Activated CD8-positive, alpha-beta memory T cell treated with anti-CD3 and anti-CD28 coated beads for 36 hours (primary cell): ENCODE data around the gene UBE2Q2. TPM values are rescaled to one million over a fixed set of nuclear protein-coding genes. Genes with fewer than 3 reads are reported as not detected.
"Not testable (repeated sequence)": the region's sequence is repeated elsewhere in the genome, so short reads cannot be mapped to it uniquely, and the experiment has no call there.

Source experiments
- CTCF ChIA-PET: fragments of 350-600 bp; sonication (Branson Sonifier 250); formaldehyde crosslinking; loops from one replicate; lab custom pipeline; 2021; ENCODE audit warnings: antibody characterized with exemption; lab: Charles Lee
- POLR2A ChIA-PET: fragments of 350-600 bp; sonication (Branson Sonifier 250); formaldehyde crosslinking; loops from one replicate; lab custom pipeline; 2021; ENCODE audit warnings: antibody characterized with exemption; lab: Charles Lee
- total RNA-seq, 2 experiments: library from RNA; stranded (reverse); gene quantifications; one replicate each; pipeline ENCODE4 v1.2.3, GENCODE V29; 2021

UBE2Q2 gene
- total RNA-seq, 2 experiments from 2014 or later = 17.3 to 17.6 TPM

DNA sequence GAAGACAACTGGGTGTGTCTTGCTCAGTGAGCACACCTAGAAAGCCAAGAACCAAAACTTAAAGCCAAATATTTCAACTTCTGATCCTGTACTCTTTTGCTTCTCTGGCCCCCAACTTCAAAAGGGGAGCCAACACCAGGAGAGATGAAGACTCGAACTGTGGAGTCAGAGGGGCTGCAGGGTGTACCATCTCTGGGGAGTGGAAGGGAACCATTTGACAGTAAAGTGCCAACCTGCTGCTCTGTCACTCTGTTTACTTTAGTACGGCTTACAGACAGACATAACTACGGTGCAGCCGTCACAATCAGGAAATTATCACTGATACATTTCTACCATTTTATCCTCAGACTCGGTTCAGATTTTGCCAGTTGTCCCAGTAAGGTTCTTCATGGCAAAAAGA, 62.0 kb downstream of the UBE2Q2 start:
- ChIA-PET POLR2A (no interaction called here), CTCF (no interaction called here)

GRCh38 chr15:75910355-75910754, 67.1 kb downstream of the UBE2Q2 start:
- CTCF ChIA-PET = not testable (repeated sequence)

DNA sequence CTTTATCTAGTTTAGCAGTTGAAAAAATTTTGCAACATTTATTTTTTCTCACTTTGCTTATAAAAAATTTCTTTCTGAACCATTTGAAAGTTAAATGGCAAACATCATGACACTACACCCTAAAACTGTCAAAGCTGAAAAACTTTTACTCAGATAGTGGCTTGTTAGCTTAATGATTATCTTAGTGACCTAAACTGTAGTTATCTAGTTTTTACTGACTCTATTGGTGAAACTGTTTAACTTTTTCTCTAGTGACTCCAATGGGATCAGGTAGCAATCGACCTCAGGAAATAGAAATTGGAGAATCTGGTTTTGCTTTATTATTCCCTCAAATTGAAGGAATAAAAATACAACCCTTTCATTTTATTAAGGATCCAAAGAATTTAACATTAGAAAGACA, 73.7 kb downstream of the UBE2Q2 start:
- CTCF ChIA-PET = no interaction called here
- POLR2A ChIA-PET = no interaction called here

More at GRCh38 chr15:75910355-75910754, 67.1 kb downstream of the UBE2Q2 start:
- POLR2A ChIA-PET = not testable (repeated sequence)

DNA sequence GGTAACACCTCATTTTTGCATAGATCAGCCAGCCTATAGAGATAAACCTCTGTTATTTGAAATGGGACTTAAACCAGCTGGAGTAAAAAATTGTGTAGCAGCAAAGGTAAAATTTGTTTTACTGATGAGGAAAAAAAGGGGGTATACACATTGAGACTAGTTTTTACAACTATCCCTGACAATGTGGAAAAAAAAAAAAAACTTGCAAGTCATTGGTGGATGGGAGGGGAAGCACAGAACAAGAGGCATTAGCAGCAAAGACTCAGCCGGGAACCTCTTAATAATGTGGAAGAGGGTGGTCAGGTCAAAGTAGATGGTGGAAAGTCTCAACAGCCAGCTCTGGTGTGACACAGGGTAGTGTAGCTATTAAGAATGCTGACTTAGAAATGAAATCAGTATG, 74.9 kb downstream of the UBE2Q2 start:
- POLR2A ChIA-PET = no interaction called here
- CTCF ChIA-PET = interaction anchor here (0.7 kb wide), 2 partner anchors 62 to 164 kb away, joined by 3 to 4 read pairs; no protein-coding TSS in a partner anchor

- CTCF ChIA-PET = no interaction called here
- POLR2A ChIA-PET = no interaction called here
Observed at GRCh38 chr15:75920079-75920478, 76.8 kb downstream of the UBE2Q2 start.

GRCh38 chr15:75921732-75922703, 78.8 kb downstream of the UBE2Q2 start:
- ChIA-PET CTCF (interaction anchor here (0.7 to 1.7 kb wide), 3 partner anchors 107 to 718 kb away, joined by 4 to 5 read pairs (median 4); no protein-coding TSS in a partner anchor), POLR2A (no interaction called here)

GRCh38 chr15:75923756-75924155, 80.5 kb downstream of the UBE2Q2 start:
- ChIA-PET POLR2A (no interaction called here), CTCF (interaction anchor here (1.7 kb wide), 1 partner anchor 114 kb away, joined by 5 read pairs; no protein-coding TSS in a partner anchor)

DNA sequence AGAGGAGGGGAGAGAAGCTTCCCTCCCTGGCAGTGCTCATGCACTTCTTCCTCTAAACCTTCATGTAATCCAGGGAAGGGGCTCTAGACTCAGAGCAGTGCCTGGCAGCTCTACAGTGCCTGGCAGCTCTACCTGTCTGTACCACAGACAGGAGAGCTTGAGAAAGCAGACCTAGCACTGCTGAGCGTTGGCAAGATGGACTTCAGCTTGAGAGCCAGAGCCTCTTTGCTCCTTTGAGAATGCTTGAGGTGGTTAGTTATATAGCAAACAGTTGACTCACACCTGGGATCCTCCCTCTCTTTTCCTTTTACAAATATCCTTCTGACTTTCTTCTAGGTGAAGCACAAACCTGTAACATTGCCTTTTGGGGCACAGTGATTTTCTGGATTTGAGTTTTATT, 81.3 kb downstream of the UBE2Q2 start:
- CTCF ChIA-PET = no interaction called here

GRCh38 chr15:75925440-75925839, 82.2 kb downstream of the UBE2Q2 start:
- ChIA-PET CTCF (no interaction called here), POLR2A (no interaction called here)

More for the DNA sequence above, 81.3 kb downstream of the UBE2Q2 start:
- POLR2A ChIA-PET = no interaction called here

DNA sequence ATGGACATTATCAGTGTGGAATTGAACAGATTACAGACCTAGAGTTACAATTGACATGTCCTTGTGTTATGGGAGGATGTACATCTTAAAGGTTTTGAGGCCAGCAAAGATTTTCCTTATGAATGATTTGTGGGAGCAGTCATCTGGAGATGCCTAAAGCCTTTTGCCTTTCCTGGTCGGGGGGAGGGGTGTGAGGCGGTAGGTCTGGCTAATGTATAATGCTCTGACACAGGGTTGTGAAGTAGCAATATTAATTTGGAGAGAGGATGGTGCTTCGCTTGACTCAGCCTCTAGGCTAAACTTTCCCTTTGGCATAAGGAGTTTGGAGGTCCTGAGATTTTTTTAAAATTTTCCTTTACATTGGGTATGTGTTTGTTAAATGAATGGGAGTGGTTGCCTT, 83.7 kb downstream of the UBE2Q2 start:
- ChIA-PET CTCF (no interaction called here), POLR2A (no interaction called here)

- ChIA-PET POLR2A (no interaction called here), CTCF (no interaction called here)
Observed at GRCh38 chr15:75927601-75928000, 84.4 kb downstream of the UBE2Q2 start.

- CTCF ChIA-PET = interaction anchor here (0.6 kb wide), 1 partner anchor 81 kb away, joined by 3 read pairs; no protein-coding TSS in a partner anchor
- POLR2A ChIA-PET = no interaction called here
Observed at GRCh38 chr15:75928680-75929608, 85.7 kb downstream of the UBE2Q2 start.

DNA sequence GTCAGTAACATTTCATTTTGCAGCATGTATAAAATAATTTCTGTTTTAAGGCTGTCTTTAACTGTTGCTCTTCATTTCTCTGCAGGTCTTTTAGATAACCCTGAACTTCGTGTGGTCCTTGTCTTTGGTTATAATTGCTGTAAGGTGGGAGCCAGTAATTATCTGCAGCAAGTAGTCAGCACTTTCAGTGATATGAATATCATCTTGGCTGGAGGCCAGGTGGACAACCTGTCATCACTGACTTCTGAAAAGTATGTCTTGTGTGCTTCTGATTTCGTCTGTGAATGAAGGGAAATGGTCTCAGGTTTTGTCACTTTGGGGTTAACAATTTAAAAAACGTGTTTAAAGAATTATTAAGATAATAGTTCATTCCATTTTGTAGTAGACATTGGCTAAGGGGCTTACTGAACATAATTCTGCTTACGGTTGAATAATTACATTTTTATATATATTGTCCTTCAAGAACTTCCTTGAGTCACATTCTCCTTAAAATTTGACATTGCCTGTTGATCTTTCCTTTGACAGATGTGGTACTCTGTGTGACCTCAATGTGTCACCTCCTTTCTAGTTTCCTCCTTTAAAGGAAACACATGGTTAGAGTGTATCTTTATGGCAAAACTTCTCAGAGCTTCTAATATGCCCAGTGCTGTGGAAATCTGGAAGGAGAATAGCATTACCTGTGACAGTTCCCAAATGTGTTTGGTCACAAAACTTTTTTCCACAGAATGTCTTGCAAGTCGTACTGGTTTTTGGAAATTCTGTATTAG, 86.7 kb downstream of the UBE2Q2 start:
- ChIA-PET CTCF (interaction anchor here (0.6 kb wide), 1 partner anchor 80 kb away, joined by 3 read pairs; no protein-coding TSS in a partner anchor), POLR2A (no interaction called here)

DNA sequence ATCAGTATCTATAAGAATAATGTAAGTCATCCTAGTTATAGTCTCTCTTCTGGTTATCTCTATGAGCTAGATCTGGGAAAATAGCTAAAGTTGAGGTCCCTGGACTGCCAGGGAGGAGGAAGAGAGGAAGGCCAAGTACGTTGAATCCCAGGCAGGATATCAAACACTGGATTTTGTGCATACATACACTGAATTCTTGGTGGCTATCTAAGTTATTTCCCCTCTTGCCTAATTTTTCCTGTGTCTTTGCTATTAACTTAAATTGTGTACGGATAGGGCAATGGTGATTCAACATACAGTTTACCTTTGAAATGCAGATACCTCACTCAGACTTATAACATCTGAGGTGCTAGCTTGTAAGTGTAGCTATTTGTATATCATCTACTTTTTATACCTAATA, 87.6 kb downstream of the UBE2Q2 start:
- CTCF ChIA-PET = no interaction called here
- POLR2A ChIA-PET = no interaction called here

GRCh38 chr15:75942464-75942863, 99.2 kb downstream of the UBE2Q2 start:
- CTCF ChIA-PET = no interaction called here
- POLR2A ChIA-PET = no interaction called here

DNA sequence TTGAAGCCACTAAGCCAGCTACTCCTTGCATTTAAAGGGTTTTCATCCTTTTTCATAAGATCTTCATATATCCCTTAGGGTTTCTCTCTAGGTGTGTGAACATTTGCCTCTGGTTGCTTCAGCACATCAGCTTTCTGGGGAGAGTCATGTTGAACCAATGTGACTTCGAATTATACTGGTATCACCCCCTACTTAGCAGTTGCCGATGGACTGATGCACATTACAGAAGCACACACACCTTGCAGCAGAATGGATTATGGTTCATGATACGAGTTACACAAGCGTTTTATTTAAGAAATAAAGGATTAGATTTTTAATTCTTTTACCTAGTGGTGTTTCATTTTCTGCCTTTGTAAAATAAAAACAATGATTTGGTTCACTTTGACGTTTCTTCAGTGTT, 100.0 kb downstream of the UBE2Q2 start:
- ChIA-PET CTCF (no interaction called here), POLR2A (no interaction called here)

DNA sequence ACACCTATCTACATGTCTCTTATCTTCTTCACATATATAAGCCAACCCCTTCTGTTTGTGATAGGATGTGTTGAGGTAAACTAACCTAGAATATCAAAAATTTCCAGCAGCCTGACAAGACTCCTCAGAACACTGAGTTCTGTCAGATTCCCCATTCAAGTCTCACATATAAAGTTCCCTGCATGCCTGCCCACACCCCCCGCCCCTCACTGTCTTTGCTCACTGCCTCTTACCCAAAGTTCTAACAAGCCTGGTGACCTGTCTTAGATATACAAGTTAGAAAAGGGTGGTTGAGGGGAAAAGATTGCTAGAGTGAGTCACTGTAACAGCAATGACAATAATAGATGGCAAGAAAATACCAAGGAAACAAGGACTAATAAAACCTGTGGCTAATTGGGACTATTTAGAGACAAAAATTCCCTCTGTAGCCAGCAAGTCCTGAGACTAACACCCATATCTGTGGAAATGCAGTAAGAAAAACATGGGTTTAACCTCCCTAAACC, 100.5 kb downstream of the UBE2Q2 start:
- ChIA-PET CTCF (no interaction called here), POLR2A (no interaction called here)

DNA sequence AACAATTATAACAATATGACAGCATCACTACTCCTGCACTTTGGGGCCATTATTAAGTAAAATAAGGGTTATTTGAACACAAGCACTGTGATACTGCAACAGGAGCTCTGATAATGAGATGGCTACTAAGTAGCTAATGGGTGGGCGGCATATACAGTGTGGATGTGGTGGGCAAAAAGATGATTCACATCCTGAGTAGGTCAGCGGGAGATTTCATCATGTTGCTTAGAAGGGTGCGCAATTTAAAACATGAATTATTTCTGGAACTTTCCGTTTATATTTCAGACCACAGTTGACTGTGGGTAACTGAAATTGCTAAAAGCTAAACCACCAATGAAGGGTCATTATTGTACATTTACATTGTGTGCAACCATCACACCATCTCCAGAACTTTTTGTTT, 102.7 kb downstream of the UBE2Q2 start:
- CTCF ChIA-PET = no interaction called here
- POLR2A ChIA-PET = no interaction called here

- CTCF ChIA-PET = no interaction called here
- POLR2A ChIA-PET = no interaction called here
Observed at GRCh38 chr15:75947092-75947491, 103.8 kb downstream of the UBE2Q2 start.
